Stimulated activated CD4-positive, alpha-beta T cell treated with anti-CD3 and anti-CD28 coated beads, Interleukin-2, amount 100 ng/mL, for 24 hours (primary cell): ENCODE results near the gene FBXL17.
"Not testable (repeated sequence)": the region's sequence is repeated elsewhere in the genome, so short reads cannot be mapped to it uniquely, and the experiment has no call there.

Source experiments
- DNase-seq, 2 donors: peaks; one replicate each; pipeline ENCODE4 v3.0.0-alpha.2; 2020

FBXL17 gene

GRCh38 chr5:108303086-108303485 is 78.8 kb downstream of the FBXL17 start:
- DNase-seq, result no peak

- no peak for DNase-seq
These were observed 84.8 kb downstream of the FBXL17 start for GRCh38 chr5:108297042-108297601.

- no peak for DNase-seq
These were observed 86.1 kb downstream of the FBXL17 start for GRCh38 chr5:108295578-108296368.

GRCh38 chr5:108280960-108281569 is 100.8 kb downstream of the FBXL17 start:
- DNase-seq, result no peak

GRCh38 chr5:108280248-108280647 is 101.7 kb downstream of the FBXL17 start:
- DNase-seq, result no peak

GRCh38 chr5:108278285-108279240 is 103.3 kb downstream of the FBXL17 start:
- no peak for DNase-seq

GRCh38 chr5:108276187-108277050 is 105.5 kb downstream of the FBXL17 start:
- no peak for DNase-seq

GRCh38 chr5:108274080-108274479 is 107.8 kb downstream of the FBXL17 start:
- DNase-seq, result not testable (repeated sequence)

GRCh38 chr5:108271127-108271526 is 110.8 kb downstream of the FBXL17 start:
- DNase-seq, result no peak

GRCh38 chr5:108266242-108266641 is 115.7 kb downstream of the FBXL17 start:
- no peak for DNase-seq

- DNase-seq, result no peak
These were observed 117.4 kb downstream of the FBXL17 start for GRCh38 chr5:108264533-108264932.

GRCh38 chr5:108263338-108263737 is 118.6 kb downstream of the FBXL17 start:
- no peak for DNase-seq

GRCh38 chr5:108260858-108261170 is 121.1 kb downstream of the FBXL17 start:
- DNase-seq, result no peak

- peak; percentile 67 to 71 for DNase-seq
These were observed 121.6 kb downstream of the FBXL17 start for GRCh38 chr5:108260117-108260857.

GRCh38 chr5:108259306-108259705 is 122.6 kb downstream of the FBXL17 start:
- no peak for DNase-seq

- DNase-seq, result no peak
These were observed 123.9 kb downstream of the FBXL17 start for GRCh38 chr5:108257996-108258395.

GRCh38 chr5:108255468-108255867 is 126.4 kb downstream of the FBXL17 start:
- no peak for DNase-seq

GRCh38 chr5:108251350-108251749 is 130.5 kb downstream of the FBXL17 start:
- DNase-seq, result no peak

- no peak for DNase-seq
These were observed 132.0 kb downstream of the FBXL17 start for GRCh38 chr5:108249785-108250426.

- no peak for DNase-seq
These were observed 132.7 kb downstream of the FBXL17 start for GRCh38 chr5:108249095-108249784.
